Measurements from ENCODE around the gene RFT1. TPM values are rescaled to one million over a fixed set of nuclear protein-coding genes. Genes with fewer than 3 reads are reported as not detected.

Gene RFT1
- total and polyA plus RNA-seq, 2 experiments from 2014 or later = 11.3 to 13.3 TPM

- no peak for TF ChIP-seq ZNF462 (CRISPR knock-in tag; IDR thresholded peaks at IDR 0.05)
- no peak for TF ChIP-seq ZNF331 (CRISPR knock-in tag; IDR thresholded peaks at IDR 0.05; ENCODE audit: low read depth)
- no peak for TF ChIP-seq JUNB (IDR thresholded peaks at IDR 0.05; ENCODE audit: unreplicated experiment)
- no peak for TF ChIP-seq POLR2AphosphoS5 (IDR thresholded peaks at IDR 0.05; ENCODE audit: low read depth)
- no peak for TF ChIP-seq REST (IDR thresholded peaks at IDR 0.05; ENCODE audit: unreplicated experiment)
- TF ChIP-seq EZH2 (IDR thresholded peaks at IDR 0.05; ENCODE audit: low read depth, unreplicated experiment) = no peak
- no peak for TF ChIP-seq CTCF (conservative IDR thresholded peaks at IDR 0.05; ENCODE audit: low read depth in 2 of 2)
These were observed 7.3 kb downstream of the RFT1 start (continued) for GRCh38 chr3:53122933-53123305.
